Measurements from ENCODE around the gene ANKRD23.
"Not testable (repeated sequence)": the region's sequence is repeated elsewhere in the genome, so short reads cannot be mapped to it uniquely, and the experiment has no call there.

The ANKRD23 gene

GRCh38 chr2:96876269-96877041 lies 32.6 kb upstream of the ANKRD23 start:
- DNase-seq: no peak

- no peak for DNase-seq
These were observed 31.9 kb upstream of the ANKRD23 start for GRCh38 chr2:96875498-96876268.

- DNase-seq: peak; percentile 10
These were observed 30.5 kb upstream of the ANKRD23 start for GRCh38 chr2:96874198-96874831.

- no peak for DNase-seq
These were observed 29.9 kb upstream of the ANKRD23 start for GRCh38 chr2:96873651-96874096.

GRCh38 chr2:96872591-96873349 lies 28.9 kb upstream of the ANKRD23 start:
- DNase-seq: no peak

- peak; percentile 28 for DNase-seq
These were observed 26.9 kb upstream of the ANKRD23 start for GRCh38 chr2:96870626-96871255.

- peak; percentile 26 for DNase-seq
These were observed 26.2 kb upstream of the ANKRD23 start, which contains the start of gene SEMA4C for GRCh38 chr2:96869822-96870625. Gene SEMA4C (minus strand): TSS chr2:96870080. CDS start chr2:96867886, 2,194 bp downstream.

GRCh38 chr2:96869281-96869821 lies 25.5 kb upstream of the ANKRD23 start:
- no peak for DNase-seq

GRCh38 chr2:96868555-96869280 lies 24.9 kb upstream of the ANKRD23 start:
- DNase-seq: peak; percentile 41

- DNase-seq: no peak
These were observed 24.1 kb upstream of the ANKRD23 start for GRCh38 chr2:96867756-96868554.

- peak; percentile 31 for DNase-seq
These were observed 23.4 kb upstream of the ANKRD23 start for GRCh38 chr2:96866986-96867755.

GRCh38 chr2:96866586-96866985 lies 22.8 kb upstream of the ANKRD23 start:
- DNase-seq: no peak

- DNase-seq: no peak
These were observed 22.3 kb upstream of the ANKRD23 start for GRCh38 chr2:96866149-96866548.

GRCh38 chr2:96865654-96866053 lies 21.8 kb upstream of the ANKRD23 start:
- DNase-seq: no peak

- no peak for DNase-seq
These were observed 20.7 kb upstream of the ANKRD23 start for GRCh38 chr2:96864343-96865091.

- DNase-seq: no peak
These were observed 19.9 kb upstream of the ANKRD23 start for GRCh38 chr2:96863575-96864342.

- DNase-seq: not testable (repeated sequence)
These were observed 19.2 kb upstream of the ANKRD23 start for GRCh38 chr2:96863056-96863455.

Measured in NCI-H2171 treated with DMSO at 0.1 percent for 48 hours (cell line).